ENCODE measurements around the gene FAM229A. TPM values are rescaled to one million over a fixed set of nuclear protein-coding genes. Genes with fewer than 3 reads are reported as not detected.

FAM229A gene
- total RNA-seq, 3 donors from 2014 or later: 8.5 to 12.9 (median 9.2) TPM

GRCh38 chr1:32350785-32351398 is 11.4 kb downstream of the FAM229A start:
- peak overlapping the region; percentile 36 for H3K4me3 ChIP-seq
- intact Hi-C loops (cut with DNase I, micrococcal nuclease): no loop called here
- H3K9me3 ChIP-seq: no peaks in the 10 kb centered on the region
- no peak for TF ChIP-seq CTCF (IDR thresholded peaks at IDR 0.05)
- peaks cover 9% of the 10 kb centered on the region for H3K4me1 ChIP-seq (ENCODE audit: low read depth)
- no peaks in the 10 kb centered on the region for H3K36me3 ChIP-seq (ENCODE audit: low read depth)
- DNase-seq (peak; percentile 84 to 89 (median 88)), ATAC-seq (peak; percentile 88)

- Histone ChIP-seq H3K9me3 (no peaks in the 10 kb centered on the region), H3K4me3 (no peak overlapping the region), H3K4me1 (ENCODE audit: low read depth) (peaks cover 13% of the 10 kb centered on the region), H3K36me3 (ENCODE audit: low read depth) (no peaks in the 10 kb centered on the region)
- DNase-seq (peak in 1 of 3 donors; percentile 64), ATAC-seq (no peak)
- intact Hi-C loops (cut with DNase I, micrococcal nuclease): no loop called here
- no peak for TF ChIP-seq CTCF (IDR thresholded peaks at IDR 0.05)
These were observed 13.0 kb downstream of the FAM229A start for GRCh38 chr1:32349211-32349708.

GRCh38 chr1:32346532-32347157 is 15.6 kb downstream of the FAM229A start:
- TF ChIP-seq CTCF (IDR thresholded peaks at IDR 0.05): no peak
- Histone ChIP-seq H3K9me3 (no peaks in the 10 kb centered on the region), H3K36me3 (ENCODE audit: low read depth) (no peaks in the 10 kb centered on the region), H3K4me1 (ENCODE audit: low read depth) (peaks cover 4% of the 10 kb centered on the region), H3K4me3 (no peak overlapping the region)
- no peak for ATAC-seq
- DNase-seq: peak in 1 of 3 donors; percentile 36
- intact Hi-C loops (cut with DNase I, micrococcal nuclease): no loop called here

GRCh38 chr1:32345289-32345827 is 16.9 kb downstream of the FAM229A start:
- H3K36me3 ChIP-seq (ENCODE audit: low read depth): no peaks in the 10 kb centered on the region
- intact Hi-C loops (cut with DNase I, micrococcal nuclease): no loop called here
- no peak for TF ChIP-seq CTCF (IDR thresholded peaks at IDR 0.05)
- ATAC-seq (peak; percentile 68), DNase-seq (peak in 2 of 3 donors; percentile 49 to 58)
- peaks cover 4% of the 10 kb centered on the region for H3K4me1 ChIP-seq (ENCODE audit: low read depth)
- H3K4me3 ChIP-seq: no peak overlapping the region
- no peaks in the 10 kb centered on the region for H3K9me3 ChIP-seq

- peak in 1 of 3 donors; percentile 33 for DNase-seq
- ATAC-seq: no peak
- no peaks in the 10 kb centered on the region for H3K9me3 ChIP-seq
- peaks cover 14% of the 10 kb centered on the region for H3K4me1 ChIP-seq (ENCODE audit: low read depth)
- H3K36me3 ChIP-seq (ENCODE audit: low read depth): no peaks in the 10 kb centered on the region
- intact Hi-C loops (cut with DNase I, micrococcal nuclease): no loop called here
- H3K4me3 ChIP-seq: no peak overlapping the region
- no peak for TF ChIP-seq CTCF (IDR thresholded peaks at IDR 0.05)
These were observed 19.6 kb downstream of the FAM229A start for GRCh38 chr1:32342704-32343103.

Measured in mucosa of descending colon (tissue), 3 donors.